NOMO-1 (cell line): Measurements from ENCODE around the gene TMEM187.

ENCODE experiments used
- DNase-seq, 2 experiments: peaks; one replicate each; lab custom pipeline; 2025; ENCODE audit not compliant: unreplicated experiment in 2 of 2; lab: John Stamatoyannopoulos, UW

The TMEM187 gene

GRCh38 chrX:154016366-154017076 is 44.0 kb downstream of the TMEM187 start:
- DNase-seq, result no peak

- no peak for DNase-seq
Measured at GRCh38 chrX:154017766-154018517, 45.4 kb downstream of the TMEM187 start.

- no peak for DNase-seq
Measured at GRCh38 chrX:154018518-154019060, 46.0 kb downstream of the TMEM187 start.

GRCh38 chrX:154019061-154019621 is 46.6 kb downstream of the TMEM187 start:
- DNase-seq, result no peak

GRCh38 chrX:154019633-154020528 is 47.3 kb downstream of the TMEM187 start, which contains the start of gene IRAK1:
Gene IRAK1, minus strand, starts transcription at chrX:154019902. Its CDS starts 90 bp downstream, at chrX:154019812.
- DNase-seq, result peak; percentile 26 to 49

- DNase-seq, result no peak
Measured at GRCh38 chrX:154020536-154021115, 48.1 kb downstream of the TMEM187 start.

- DNase-seq, result no peak
Measured at GRCh38 chrX:154021131-154021611, 48.6 kb downstream of the TMEM187 start.

GRCh38 chrX:154022108-154022507 is 49.6 kb downstream of the TMEM187 start:
- DNase-seq, result no peak

- no peak for DNase-seq
Measured at GRCh38 chrX:154023276-154024000, 50.9 kb downstream of the TMEM187 start.

- DNase-seq, result no peak
Measured at GRCh38 chrX:154024271-154024670, 51.7 kb downstream of the TMEM187 start.

- DNase-seq, result no peak
Measured at GRCh38 chrX:154025230-154025629, 52.7 kb downstream of the TMEM187 start.

GRCh38 chrX:154026136-154027021 is 53.8 kb downstream of the TMEM187 start:
- no peak for DNase-seq

GRCh38 chrX:154027022-154027402 is 54.5 kb downstream of the TMEM187 start:
- no peak for DNase-seq

- DNase-seq, result no peak
Measured at GRCh38 chrX:154027986-154028385, 55.4 kb downstream of the TMEM187 start.

- DNase-seq, result no peak
Measured at GRCh38 chrX:154028502-154029184, 56.1 kb downstream of the TMEM187 start.

GRCh38 chrX:154029439-154029838 is 56.9 kb downstream of the TMEM187 start:
- DNase-seq, result no peak

- no peak for DNase-seq
Measured at GRCh38 chrX:154030266-154030665, 57.7 kb downstream of the TMEM187 start.
